Trophoblast cell (in vitro differentiated cells and primary cell): ENCODE data around the gene GRK2.

ENCODE experiments used
- DNase-seq, 2 donors: peaks; one replicate each; pipeline ENCODE4 v3.0.0-alpha.2; 2016
- H2AFZ ChIP-seq: 2 replicates; pipeline ENCODE4 v1.6.1; 2013; ENCODE audit warnings: low read length, moderate library complexity, mild to moderate bottlenecking; ENCODE audit not compliant: insufficient read depth, poor library complexity
- H2AK5ac ChIP-seq: 2 replicates; pipeline ENCODE4 v1.6.1; 2013; ENCODE audit warnings: mild to moderate bottlenecking, low read length
- H2BK120ac ChIP-seq: 2 replicates; pipeline ENCODE4 v1.6.1; 2013; ENCODE audit warnings: low read length, mild to moderate bottlenecking, moderate library complexity; ENCODE audit not compliant: insufficient read depth, poor library complexity
- H2BK12ac ChIP-seq: 2 replicates; pipeline ENCODE4 v1.6.1; 2013; ENCODE audit warnings: mild to moderate bottlenecking, low read length, moderate library complexity
- H2BK5ac ChIP-seq: 2 replicates; pipeline ENCODE4 v1.6.1; 2013; ENCODE audit warnings: low read length, low read depth, moderate library complexity, mild to moderate bottlenecking; ENCODE audit not compliant: poor library complexity
- H3K14ac ChIP-seq: 2 replicates; pipeline ENCODE4 v1.6.1; 2013; ENCODE audit warnings: mild to moderate bottlenecking, low read length
- H3K18ac ChIP-seq: 2 replicates; pipeline ENCODE4 v1.6.1; 2013; ENCODE audit warnings: mild to moderate bottlenecking, low read length
- H3K23ac ChIP-seq: 2 replicates; pipeline ENCODE4 v1.6.1; 2013; ENCODE audit warnings: low read length
- H3K27ac ChIP-seq: 2 replicates; pipeline ENCODE4 v1.5.1; 2013; ENCODE audit warnings: low read depth, mild to moderate bottlenecking, inconsistent platforms, low read length, moderate library complexity
- H3K27me3 ChIP-seq: 2 replicates; pipeline ENCODE4 v1.6.1; 2013; ENCODE audit warnings: inconsistent platforms, mild to moderate bottlenecking, low read length, moderate library complexity; ENCODE audit not compliant: insufficient read depth
- H3K36me3 ChIP-seq, 2 experiments: 1 replicate in 1 of 2; 2 replicates in 1 of 2; pipeline ENCODE4 v1.6.1; 2013; ENCODE audit warnings: low read length in 2 of 2, mild to moderate bottlenecking in 2 of 2, moderate library complexity in 1 of 2; ENCODE audit not compliant: insufficient read depth in 2 of 2, control insufficient read depth in 1 of 2
- H3K4ac ChIP-seq: 2 replicates; pipeline ENCODE4 v1.6.1; 2013; ENCODE audit warnings: low read depth, mild to moderate bottlenecking, low read length, moderate library complexity
- H3K4me1 ChIP-seq, 2 experiments: 1 replicate in 1 of 2; 2 replicates in 1 of 2; pipeline ENCODE4 v1.6.1; 2013; ENCODE audit warnings: low read length in 2 of 2, mild to moderate bottlenecking in 2 of 2, moderate library complexity in 1 of 2; ENCODE audit not compliant: insufficient read depth in 2 of 2, control insufficient read depth in 1 of 2
- H3K4me2 ChIP-seq: 2 replicates; pipeline ENCODE4 v1.6.1; 2013; ENCODE audit warnings: inconsistent platforms, mild to moderate bottlenecking, low read length, moderate library complexity
- H3K4me3 ChIP-seq: 2 replicates; pipeline ENCODE4 v1.5.1; 2013; ENCODE audit warnings: mild to moderate bottlenecking, low read depth, low read length, inconsistent platforms
- H3K79me1 ChIP-seq: one replicate; pipeline ENCODE4 v1.6.1; 2013; ENCODE audit warnings: low read length
- H3K79me2 ChIP-seq: 2 replicates; pipeline ENCODE4 v1.6.1; 2013; ENCODE audit warnings: low read length, mild to moderate bottlenecking; ENCODE audit not compliant: control insufficient read depth, insufficient read depth, poor library complexity
- H3K9ac ChIP-seq: 2 replicates; pipeline ENCODE4 v1.6.1; 2013; ENCODE audit warnings: mild to moderate bottlenecking, low read length
- H3K9me3 ChIP-seq: 2 replicates; pipeline ENCODE4 v1.6.1; 2013; ENCODE audit warnings: low read depth, mild to moderate bottlenecking, control low read depth, inconsistent platforms, low read length; ENCODE audit not compliant: insufficient read depth
- H4K12ac ChIP-seq: 2 replicates; pipeline ENCODE4 v1.6.1; 2013; ENCODE audit warnings: low read depth, mild to moderate bottlenecking, low read length, moderate library complexity
- H4K8ac ChIP-seq: 2 replicates; pipeline ENCODE4 v1.6.1; 2013; ENCODE audit warnings: low read depth, mild to moderate bottlenecking, low read length, moderate library complexity
- H4K91ac ChIP-seq: one replicate; pipeline ENCODE4 v1.6.1; 2013; ENCODE audit warnings: low read depth, mild to moderate bottlenecking, low read length, moderate library complexity
- WGBS: extraction: QIAGEN DNeasy Blood & Tissue Kit; methylation state at CpG from one replicate; pipeline ENCODE4 v1.1.7; 2013; ENCODE audit warnings: missing lambda C conversion rate; ENCODE audit not compliant: insufficient read length, insufficient coverage; ENCODE audit errors: extremely low coverage; 5-methylcytosine and 5-hydroxymethylcytosine counted together

The GRK2 gene

DNA sequence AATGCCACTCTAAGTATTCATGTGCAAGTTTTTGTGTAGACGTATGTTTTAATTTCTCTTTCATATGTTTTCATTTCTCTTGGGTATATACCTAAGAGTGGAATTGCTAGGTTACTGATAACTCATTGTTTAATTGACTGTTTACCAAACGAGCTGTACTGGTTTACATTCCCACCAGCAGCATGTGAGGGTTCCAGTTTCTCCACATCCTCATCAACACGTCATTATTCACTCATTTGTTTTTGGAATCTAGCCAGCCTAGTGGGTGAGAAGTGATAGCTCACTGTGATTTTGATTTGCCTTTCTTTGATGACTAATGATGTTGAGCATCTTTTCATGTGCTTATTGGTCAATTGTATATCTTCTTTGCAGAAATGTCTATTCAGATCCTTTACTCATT is 26.8 kb downstream of the GRK2 start:
- no peak overlapping the region for H2BK5ac ChIP-seq
- no peak overlapping the region for H3K23ac ChIP-seq
- no peak overlapping the region for H3K18ac ChIP-seq
- H3K14ac ChIP-seq: no peak overlapping the region
- WGBS: no CpG with 5 or more reads among the region's 3 CpGs
- no peak overlapping the region for H4K8ac ChIP-seq
- H3K4me2 ChIP-seq: no peak overlapping the region
- H3K79me2 ChIP-seq: peaks cover 10% of the 10 kb centered on the region
- no peak overlapping the region for H3K9ac ChIP-seq
- no peak overlapping the region for H3K4me3 ChIP-seq
- peaks cover 11% of the 10 kb centered on the region for H3K79me1 ChIP-seq
- H4K12ac ChIP-seq: no peak overlapping the region
- no peak overlapping the region for H2AK5ac ChIP-seq
- H3K27ac ChIP-seq: no peak overlapping the region
- DNase-seq: peak in 1 of 2 donors; percentile 87
- H3K4me1 ChIP-seq: peaks cover 8 to 11% of the 10 kb centered on the region in 2 experiments
- no peak overlapping the region for H2AFZ ChIP-seq
- H3K36me3 ChIP-seq: peaks cover 27 to 29% of the 10 kb centered on the region in 2 experiments
- no peak overlapping the region for H3K4ac ChIP-seq
- no peak overlapping the region for H2BK12ac ChIP-seq
- no peaks in the 10 kb centered on the region for H3K9me3 ChIP-seq
- no peaks in the 10 kb centered on the region for H3K27me3 ChIP-seq
- no peak overlapping the region for H4K91ac ChIP-seq
- H2BK120ac ChIP-seq: no peak overlapping the region

DNA sequence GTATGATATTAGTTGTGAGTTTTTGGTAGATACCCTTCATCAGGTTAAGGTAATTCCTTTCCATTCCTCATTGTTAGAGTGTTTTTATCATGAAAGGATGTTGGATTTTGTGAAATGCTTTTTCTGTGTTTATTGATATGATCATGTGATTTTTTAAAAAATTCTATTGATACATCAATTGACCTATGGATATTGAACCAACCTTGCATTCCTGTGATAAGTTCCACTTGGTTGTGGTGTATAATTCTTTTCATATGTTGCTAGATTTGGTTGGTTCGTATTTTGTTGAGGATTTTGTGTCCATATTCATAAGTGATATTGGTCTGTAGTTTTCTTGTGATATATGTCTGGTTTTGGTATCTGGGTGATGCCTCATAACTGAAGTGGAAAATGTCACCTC is 29.6 kb downstream of the GRK2 start:
- H2BK120ac ChIP-seq: no peak overlapping the region
- H3K9ac ChIP-seq: no peak overlapping the region
- H3K4me1 ChIP-seq: no peaks in the 10 kb centered on the region
- no peak for DNase-seq
- H2BK12ac ChIP-seq: no peak overlapping the region
- H3K4me2 ChIP-seq: no peak overlapping the region
- H3K4me3 ChIP-seq: no peak overlapping the region
- no peak overlapping the region for H2AK5ac ChIP-seq
- H3K9me3 ChIP-seq: no peaks in the 10 kb centered on the region
- peaks cover 42 to 45% of the 10 kb centered on the region in 2 experiments for H3K36me3 ChIP-seq
- no peak overlapping the region for H3K27ac ChIP-seq
- H4K12ac ChIP-seq: no peak overlapping the region
- no peak overlapping the region for H3K23ac ChIP-seq
- no peak overlapping the region for H2AFZ ChIP-seq
- no peak overlapping the region for H3K4ac ChIP-seq
- H3K79me2 ChIP-seq: no peaks in the 10 kb centered on the region
- H4K8ac ChIP-seq: no peak overlapping the region
- H3K14ac ChIP-seq: no peak overlapping the region
- H3K18ac ChIP-seq: no peak overlapping the region
- H2BK5ac ChIP-seq: no peak overlapping the region
- H3K27me3 ChIP-seq: no peaks in the 10 kb centered on the region
- H4K91ac ChIP-seq: no peak overlapping the region
- no peaks in the 10 kb centered on the region for H3K79me1 ChIP-seq
- no CpG with 5 or more reads among the region's 1 CpG for WGBS

GRCh38 chr11:67298786-67299185 is 32.5 kb downstream of the GRK2 start:
- Histone ChIP-seq H2AFZ (no peak overlapping the region), H3K4me3 (no peak overlapping the region), H3K4me1 (peaks cover 13 to 18% of the 10 kb centered on the region in 2 experiments), H3K18ac (no peak overlapping the region), H2BK12ac (no peak overlapping the region), H4K12ac (no peak overlapping the region), H3K4me2 (no peak overlapping the region), H3K27ac (no peak overlapping the region), H3K23ac (no peak overlapping the region), H4K91ac (no peak overlapping the region), H3K27me3 (no peaks in the 10 kb centered on the region), H3K4ac (no peak overlapping the region), H3K36me3 (peaks cover 45 to 49% of the 10 kb centered on the region in 2 experiments), H2AK5ac (no peak overlapping the region), H3K9ac (no peak overlapping the region), H2BK120ac (no peak overlapping the region), H4K8ac (no peak overlapping the region), H3K9me3 (peaks cover 5% of the 10 kb centered on the region), H3K79me1 (peaks cover 14% of the 10 kb centered on the region), H3K14ac (no peak overlapping the region), H3K79me2 (peaks cover 4% of the 10 kb centered on the region), H2BK5ac (no peak overlapping the region)
- DNase-seq: no peak
- no CpG with 5 or more reads among the region's 7 CpGs for WGBS

DNA sequence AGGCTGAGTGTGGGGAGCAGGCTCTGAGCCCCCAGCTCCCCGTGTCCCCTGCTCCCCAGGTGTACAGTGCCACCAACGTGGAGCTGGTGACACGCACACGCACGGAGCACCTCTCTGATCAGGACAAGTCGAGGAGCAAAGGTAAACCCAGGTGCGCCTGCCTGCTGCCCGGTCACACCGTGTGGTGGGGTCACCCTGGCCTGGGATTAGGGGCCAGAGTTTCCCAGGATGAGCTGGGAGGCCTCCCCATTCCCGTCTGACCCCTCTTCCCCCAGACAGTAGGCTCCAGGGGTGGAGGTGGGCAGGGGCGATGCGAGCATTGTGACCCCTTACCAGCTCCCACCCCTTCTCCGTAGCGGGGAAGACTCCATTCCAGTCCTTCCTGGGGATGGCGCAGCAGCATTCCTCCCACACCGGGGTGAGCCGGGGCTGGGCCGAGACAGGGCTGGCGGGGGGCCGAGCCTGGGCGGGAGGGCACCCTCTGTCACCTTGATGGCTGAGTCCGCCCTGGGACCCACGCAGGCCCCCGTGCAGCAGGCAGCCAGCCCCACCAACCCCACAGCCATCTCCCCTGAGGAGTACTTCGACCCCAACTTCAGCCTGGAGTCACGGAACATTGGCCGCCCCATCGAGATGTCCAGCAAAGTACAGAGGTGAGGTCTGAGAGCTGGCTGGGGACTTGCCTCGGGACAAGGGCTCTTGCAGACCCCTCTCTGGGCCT is 33.4 kb downstream of the GRK2 start:
- Histone ChIP-seq H2AFZ (no peak overlapping the region), H2AK5ac (no peak overlapping the region), H3K23ac (no peak overlapping the region), H3K9ac (no peak overlapping the region), H4K91ac (no peak overlapping the region), H2BK12ac (no peak overlapping the region), H3K36me3 (peaks cover 45 to 49% of the 10 kb centered on the region in 2 experiments), H3K14ac (no peak overlapping the region), H3K27me3 (no peaks in the 10 kb centered on the region), H4K8ac (no peak overlapping the region), H3K27ac (no peak overlapping the region), H3K79me2 (peaks cover 9% of the 10 kb centered on the region), H3K4me3 (no peak overlapping the region), H3K4ac (no peak overlapping the region), H3K4me2 (no peak overlapping the region), H3K4me1 (peaks cover 19 to 24% of the 10 kb centered on the region in 2 experiments), H3K9me3 (peaks cover 5% of the 10 kb centered on the region), H3K79me1 (peaks cover 22% of the 10 kb centered on the region), H3K18ac (no peak overlapping the region), H2BK5ac (no peak overlapping the region), H4K12ac (no peak overlapping the region), H2BK120ac (no peak overlapping the region)
- no CpG with 5 or more reads among the region's 29 CpGs for WGBS
- DNase-seq: no peak
